ENCODE data around the gene MTA2. TPM values are rescaled to one million over a fixed set of nuclear protein-coding genes. Genes with fewer than 3 reads are reported as not detected.

Gene MTA2
- total and polyA plus RNA-seq, 2 of the 8 experiments (the other 6 are each of a cell fraction or from before 2014, with no cell fraction given), result 25.7 to 114 TPM

DNA sequence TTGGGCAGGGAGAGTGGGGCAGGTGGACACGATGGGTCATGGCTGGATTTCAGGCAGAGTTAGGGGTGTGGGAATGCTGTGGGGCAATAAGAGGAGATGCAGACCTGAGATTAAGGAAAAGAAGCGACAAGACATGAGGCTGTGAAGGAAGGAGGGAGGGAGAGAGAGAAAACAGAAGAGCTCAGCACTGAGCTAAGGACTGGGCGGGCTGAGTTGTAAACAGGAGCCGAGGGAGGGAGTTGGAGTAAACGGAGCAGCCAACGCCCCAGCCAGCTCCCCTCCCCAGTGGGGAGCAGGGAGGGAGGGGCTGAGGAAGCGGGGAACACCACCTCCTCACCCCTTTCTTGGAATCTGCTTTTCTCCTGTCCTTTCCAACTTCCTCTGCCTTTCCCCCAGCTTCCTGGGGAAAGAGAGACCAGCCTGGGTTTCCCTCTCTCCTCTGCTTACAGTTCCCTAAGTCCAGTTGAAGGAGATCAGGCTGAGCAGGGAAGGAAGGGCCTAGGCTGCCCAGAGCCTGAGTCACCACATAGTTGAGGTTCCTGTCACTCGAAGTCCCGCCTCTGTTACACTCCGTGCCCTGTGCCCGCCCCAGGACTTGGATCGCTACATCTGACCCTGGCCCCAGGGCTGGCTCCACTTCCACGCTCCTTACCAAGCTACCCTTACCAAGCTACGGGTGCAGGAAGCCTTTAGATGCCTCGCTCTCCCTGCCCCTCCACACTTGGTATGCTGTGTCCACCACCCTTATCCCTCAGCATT is 48.4 kb downstream of the MTA2 start:
- H4K8ac ChIP-seq (ENCODE audit: extremely low read depth, insufficient read depth, low read length), result no peak overlapping the region
- H3K23me2 ChIP-seq (ENCODE audit: low read depth, low read length), result peaks cover 2% of the 10 kb centered on the region; the same call in 1 of the 2 replicates
- peak overlapping the region; percentile 6 to 36 (median 26); a peak in 6 of 8 replicates for H3K4me3 ChIP-seq (ENCODE audit: extremely low read depth in 1 of 4, insufficient read depth in 2 of 4, low read depth in 3 of 4, low read length in 4 of 4)
- H2BK12ac ChIP-seq (ENCODE audit: low read depth, low read length), result peak overlapping the region; percentile 93
- peak overlapping the region; percentile 77 for H2BK5ac ChIP-seq (ENCODE audit: low read depth, low read length)
- no peak overlapping the region for H3K14ac ChIP-seq (ENCODE audit: insufficient read length)
- peaks cover 2 to 16% of the 10 kb centered on the region in 2 experiments for H4K20me1 ChIP-seq (replicated peaks in 1 of 2; ENCODE audit: control insufficient read depth in 1 of 2, insufficient read depth in 2 of 2, low read length in 2 of 2)
- H3K36me3 ChIP-seq (ENCODE audit: control insufficient read depth in 2 of 4, insufficient read depth in 4 of 4, low read length in 3 of 4), result peaks cover 3 to 13% (median 5%) of the 10 kb centered on the region in 4 experiments; a peak in 6 of 8 replicates
- H3K4me1 ChIP-seq (replicated peaks in 1 of 4; ENCODE audit: control insufficient read depth in 3 of 4, insufficient read depth in 4 of 4, low read length in 3 of 4), result peaks cover 20 to 47% (median 31%) of the 10 kb centered on the region in 4 experiments
- H4K5ac ChIP-seq (ENCODE audit: insufficient read length, low read depth, low read length), result peak overlapping the region; percentile 14
- peak overlapping the region in 3 of 4 experiments; percentile 26 to 72 (median 70); a peak in 5 of 7 replicates for H3K9ac ChIP-seq (replicated peaks in 1 of 4; ENCODE audit: extremely low read depth in 1 of 4, low read depth in 3 of 4, low read length in 3 of 4)
- H3K9me3 ChIP-seq (ENCODE audit: insufficient read depth in 2 of 2, low read depth in 1 of 2, low read length in 1 of 2), result no peaks in the 10 kb centered on the region
- H2BK20ac ChIP-seq (ENCODE audit: low read length), result peak overlapping the region; percentile 87
- H3K79me1 ChIP-seq (ENCODE audit: low read depth, low read length), result 0 out of 2 replicates have a peak, but pooled peaks cover 3% of the 10 kb centered on the region
- H3K18ac ChIP-seq (ENCODE audit: extremely low read depth, low read length), result peak overlapping the region; percentile 84
- H3K27ac ChIP-seq (ENCODE audit: low read depth, low read length), result peak overlapping the region; percentile 91
- peak overlapping the region; percentile 66; the same call in 1 of the 2 replicates for H2BK15ac ChIP-seq (ENCODE audit: low read length)
- ChIA-PET CTCF (ENCODE audit: partially characterized antibody) (interaction anchor here (0.6 to 10.9 kb wide), 12 partner anchors 8 to 469 kb away, joined by 3 to 161 read pairs (median 4); no protein-coding TSS in a partner anchor), POLR2A (ENCODE audit: partially characterized antibody) (interaction anchor here (0.5 to 20.3 kb wide), 13 partner anchors 11 to 288 kb away, joined by 3 to 336 read pairs (median 5); partner anchors contain the start of genes C11orf98, CSKMT, EEF1G and TUT1)
- peak overlapping the region; percentile 17 for H2BK120ac ChIP-seq (replicated peaks; ENCODE audit: low read depth, low read length)
- FAIRE-seq (no peak), DNase-seq (ENCODE audit: low read depth in 1 of 2, low spot score in 2 of 2) (peak; percentile 73 to 82)
- H3K27me3 ChIP-seq (replicated peaks in 1 of 4; ENCODE audit: control insufficient read depth in 3 of 4, extremely low read depth in 1 of 4, insufficient read depth in 3 of 4, low read length in 3 of 4), result peaks cover 0 to 12% (median 10%) of the 10 kb centered on the region in 4 experiments; a peak in 5 of 7 replicates
- H2AFZ ChIP-seq (ENCODE audit: low read length), result no peak overlapping the region
- H3K4me2 ChIP-seq (ENCODE audit: insufficient read depth in 1 of 2, low read depth in 2 of 2, low read length in 2 of 2), result peak overlapping the region; percentile 65 to 96
- H4K91ac ChIP-seq (replicated peaks; ENCODE audit: insufficient read length, low read length), result peak overlapping the region; percentile 22
- H3K4ac ChIP-seq (replicated peaks; ENCODE audit: insufficient read length, low read depth, low read length), result peak overlapping the region; percentile 82
- H3K56ac ChIP-seq (replicated peaks; ENCODE audit: insufficient read length, low read depth, low read length), result no peak overlapping the region
- peak overlapping the region; percentile 94 for H2AK5ac ChIP-seq (ENCODE audit: low read depth, low read length)
- WGBS, 2 experiments (ENCODE audit: extremely low coverage in 1 of 2, insufficient coverage in 1 of 2, insufficient read length in 1 of 2, insufficient replicate concordance in 2 of 2, low coverage in 1 of 2, low lambda C conversion rate in 2 of 2, missing lambda C conversion rate in 1 of 2), result 21% methylated on average over 15 of the region's 15 CpGs; no CpG with 5 or more reads in 1 of the 2 experiments
- H3K23ac ChIP-seq (ENCODE audit: insufficient read length), result no peak overlapping the region
- no peaks in the 10 kb centered on the region for H3K79me2 ChIP-seq (ENCODE audit: control insufficient read depth in 1 of 2, insufficient read depth in 2 of 2, low read length in 2 of 2)
- TF ChIP-seq SP1 (IDR thresholded peaks at IDR 0.05; ENCODE audit: low read depth, low read length), result peak; percentile 79

Measured in H1 (cell line).